NCI-H1092 treated with DMSO at 0.1 percent for 48 hours (cell line): ENCODE measurements around the gene GRID1.
"Not testable (repeated sequence)": the region's sequence is repeated elsewhere in the genome, so short reads cannot be mapped to it uniquely, and the experiment has no call there.

Experiments
- DNase-seq: peaks from one replicate; lab custom pipeline; 2025; lab: John Stamatoyannopoulos, UW

GRID1 gene

GRCh38 chr10:86391986-86392722, 25.6 kb upstream of the GRID1 start:
- DNase-seq, result no peak

- DNase-seq, result no peak
These were observed 24.7 kb upstream of the GRID1 start for GRCh38 chr10:86391236-86391840.

- no peak for DNase-seq
These were observed 23.9 kb upstream of the GRID1 start for GRCh38 chr10:86390337-86391120.

- DNase-seq, result no peak
These were observed 23.0 kb upstream of the GRID1 start for GRCh38 chr10:86389441-86390193.

GRCh38 chr10:86389109-86389440, 22.5 kb upstream of the GRID1 start:
- not testable (repeated sequence) for DNase-seq

- DNase-seq, result no peak
These were observed 21.6 kb upstream of the GRID1 start for GRCh38 chr10:86388119-86388704.

GRCh38 chr10:86387178-86387794, 20.7 kb upstream of the GRID1 start:
- no peak for DNase-seq

- DNase-seq, result no peak
These were observed 19.2 kb upstream of the GRID1 start for GRCh38 chr10:86385806-86386205.

- DNase-seq, result no peak
These were observed 11.2 kb upstream of the GRID1 start for GRCh38 chr10:86377797-86378146.

- DNase-seq, result peak; percentile 50
These were observed 10.5 kb upstream of the GRID1 start for GRCh38 chr10:86376852-86377796.

GRCh38 chr10:86376403-86376802, 9.8 kb upstream of the GRID1 start:
- no peak for DNase-seq

- no peak for DNase-seq
These were observed 8.6 kb upstream of the GRID1 start for GRCh38 chr10:86375204-86375603.

- DNase-seq, result no peak
These were observed 8.1 kb upstream of the GRID1 start for GRCh38 chr10:86374664-86375063.

- DNase-seq, result no peak
These were observed 7.2 kb upstream of the GRID1 start for GRCh38 chr10:86373828-86374227.

GRCh38 chr10:86373251-86373650, 6.7 kb upstream of the GRID1 start:
- DNase-seq, result no peak

- no peak for DNase-seq
These were observed 6.2 kb upstream of the GRID1 start for GRCh38 chr10:86372784-86373239.

- no peak for DNase-seq
These were observed 5.7 kb upstream of the GRID1 start for GRCh38 chr10:86372119-86372783.

- DNase-seq, result no peak
These were observed 5.1 kb upstream of the GRID1 start for GRCh38 chr10:86371691-86372090.

- DNase-seq, result no peak
These were observed 4.5 kb upstream of the GRID1 start for GRCh38 chr10:86371116-86371515.
